DND-41 (cell line): ENCODE data around the gene ZFYVE28.

Experiments used
- ATAC-seq: fragments of 200-7000 bp; cut with Tn5 transposase; 3 replicates; pipeline ENCODE4 v1.9.1; 2021; ENCODE audit warnings: low read depth; ENCODE audit not compliant: insufficient read depth
- DNase-seq: peaks from one replicate; pipeline ENCODE4 v3.0.0-alpha.2; 2020
- H2AFZ ChIP-seq: 2 replicates; pipeline ENCODE4 v1.6.0; 2012; ENCODE audit warnings: low read depth, low read length
- H3K27ac ChIP-seq: 2 replicates; pipeline ENCODE4 v1.5.1; 2012; ENCODE audit warnings: low read length, inconsistent platforms
- H3K27me3 ChIP-seq: fragments of 200-600 bp; sonication (generic); 2 replicates; pipeline ENCODE4 v1.6.0; 2012; ENCODE audit warnings: low read length, mild to moderate bottlenecking, inconsistent platforms; ENCODE audit not compliant: insufficient read depth, poor library complexity
- H3K36me3 ChIP-seq: 2 replicates; pipeline ENCODE4 v1.5.1; 2012; ENCODE audit warnings: low read length, inconsistent platforms; ENCODE audit not compliant: insufficient read depth
- H3K4me1 ChIP-seq: 2 replicates; pipeline ENCODE4 v1.5.1; 2012; ENCODE audit warnings: mild to moderate bottlenecking, low read length; ENCODE audit not compliant: insufficient read depth
- H3K4me2 ChIP-seq: 2 replicates; pipeline ENCODE4 v1.6.0; 2012; ENCODE audit warnings: mild to moderate bottlenecking, moderate library complexity, low read length, inconsistent platforms; ENCODE audit not compliant: insufficient read depth
- H3K4me3 ChIP-seq, 2 experiments: fragments of 200-600 bp in 1 of 2; shearing (Covaris generic) in 1 of 2; 2 replicates each; pipeline ENCODE4 v1.5.1; 2012 to 2016; ENCODE audit warnings: inconsistent platforms in 2 of 2, low read length in 2 of 2, mild to moderate bottlenecking in 2 of 2, low read depth in 1 of 2, moderate library complexity in 1 of 2
- H3K79me2 ChIP-seq: 2 replicates; pipeline ENCODE4 v1.6.0; 2012; ENCODE audit warnings: low read length, inconsistent platforms; ENCODE audit not compliant: insufficient read depth
- H3K9ac ChIP-seq: 2 replicates; pipeline ENCODE4 v1.6.0; 2012; ENCODE audit warnings: low read depth, mild to moderate bottlenecking, inconsistent platforms, low read length, moderate library complexity
- H3K9me3 ChIP-seq: 2 replicates; pipeline ENCODE4 v1.5.1; 2012; ENCODE audit warnings: low read length, moderate library complexity, mild to moderate bottlenecking, inconsistent platforms; ENCODE audit not compliant: insufficient read depth, severe bottlenecking
- H4K20me1 ChIP-seq: 2 replicates; pipeline ENCODE4 v1.6.0; 2012; ENCODE audit warnings: low read length; ENCODE audit not compliant: insufficient read depth
- CTCF ChIP-seq: IDR thresholded peaks from 2 replicates; pipeline ENCODE4 v1.5.1; 2012; ENCODE audit warnings: borderline replicate concordance, low read length, moderate library complexity, mild to moderate bottlenecking; ENCODE audit not compliant: poor library complexity, severe bottlenecking; ENCODE audit errors: extremely low read depth
- EZH2 ChIP-seq: IDR thresholded peaks from 3 replicates; pipeline ENCODE4 v1.6.1; 2012; ENCODE audit warnings: borderline replicate concordance, low read depth, mild to moderate bottlenecking, moderate library complexity, low read length, inconsistent platforms; ENCODE audit not compliant: severe bottlenecking

ZFYVE28 gene

GRCh38 chr4:2259036-2259540 lies 159.4 kb downstream of the ZFYVE28 start:
- peak overlapping the region; percentile 85; the same call in 1 of the 2 replicates for H3K4me2 ChIP-seq
- H3K27ac ChIP-seq: no peak overlapping the region
- H3K27me3 ChIP-seq: no peaks in the 10 kb centered on the region
- H3K79me2 ChIP-seq: peaks cover 32% of the 10 kb centered on the region
- TF ChIP-seq EZH2 (no peak), CTCF (no peak)
- H4K20me1 ChIP-seq: peaks cover 64% of the 10 kb centered on the region
- H3K9me3 ChIP-seq: no peaks in the 10 kb centered on the region
- ATAC-seq (no peak), DNase-seq (no peak)
- no peak overlapping the region for H3K4me3 ChIP-seq
- no peak overlapping the region for H2AFZ ChIP-seq
- no peak overlapping the region for H3K9ac ChIP-seq
- peaks cover 37% of the 10 kb centered on the region for H3K4me1 ChIP-seq
- H3K36me3 ChIP-seq: peaks cover 49% of the 10 kb centered on the region

GRCh38 chr4:2258091-2259035 lies 160.1 kb downstream of the ZFYVE28 start:
- no peak for TF ChIP-seq CTCF
- TF ChIP-seq EZH2: no peak
- Histone ChIP-seq H3K27me3 (no peaks in the 10 kb centered on the region), H3K4me1 (peaks cover 32% of the 10 kb centered on the region), H3K9ac (no peak overlapping the region), H3K9me3 (no peaks in the 10 kb centered on the region), H3K36me3 (peaks cover 55% of the 10 kb centered on the region), H3K79me2 (peaks cover 32% of the 10 kb centered on the region), H3K27ac (no peak overlapping the region), H4K20me1 (peaks cover 68% of the 10 kb centered on the region), H3K4me3 (no peak overlapping the region), H3K4me2 (0 out of 2 replicates have a peak overlapping the region, but pooled peaks have one; percentile 3), H2AFZ (no peak overlapping the region)
- DNase-seq (no peak), ATAC-seq (no peak)

GRCh38 chr4:2257361-2258081 lies 160.9 kb downstream of the ZFYVE28 start:
- H3K27me3 ChIP-seq: no peaks in the 10 kb centered on the region
- H3K4me3 ChIP-seq: no peak overlapping the region
- H3K4me2 ChIP-seq: no peak overlapping the region
- H3K36me3 ChIP-seq: peaks cover 57% of the 10 kb centered on the region
- H3K4me1 ChIP-seq: peaks cover 23% of the 10 kb centered on the region
- no peak overlapping the region for H3K9ac ChIP-seq
- H3K79me2 ChIP-seq: peaks cover 32% of the 10 kb centered on the region
- H3K9me3 ChIP-seq: no peaks in the 10 kb centered on the region
- H2AFZ ChIP-seq: no peak overlapping the region
- H3K27ac ChIP-seq: no peak overlapping the region
- DNase-seq: peak; percentile 2
- TF ChIP-seq EZH2 (no peak), CTCF (no peak)
- H4K20me1 ChIP-seq: peaks cover 74% of the 10 kb centered on the region
- no peak for ATAC-seq
